ENCODE data around the gene BLOC1S4. TPM values are rescaled to one million over a fixed set of nuclear protein-coding genes. Genes with fewer than 3 reads are reported as not detected.

Gene BLOC1S4
- total RNA-seq, 2 donors from 2014 or later = 18.8 to 26.5 TPM

GRCh38 chr4:6727943-6728250 lies 11.9 kb downstream of the BLOC1S4 start:
- TF ChIP-seq, protein P1, sequence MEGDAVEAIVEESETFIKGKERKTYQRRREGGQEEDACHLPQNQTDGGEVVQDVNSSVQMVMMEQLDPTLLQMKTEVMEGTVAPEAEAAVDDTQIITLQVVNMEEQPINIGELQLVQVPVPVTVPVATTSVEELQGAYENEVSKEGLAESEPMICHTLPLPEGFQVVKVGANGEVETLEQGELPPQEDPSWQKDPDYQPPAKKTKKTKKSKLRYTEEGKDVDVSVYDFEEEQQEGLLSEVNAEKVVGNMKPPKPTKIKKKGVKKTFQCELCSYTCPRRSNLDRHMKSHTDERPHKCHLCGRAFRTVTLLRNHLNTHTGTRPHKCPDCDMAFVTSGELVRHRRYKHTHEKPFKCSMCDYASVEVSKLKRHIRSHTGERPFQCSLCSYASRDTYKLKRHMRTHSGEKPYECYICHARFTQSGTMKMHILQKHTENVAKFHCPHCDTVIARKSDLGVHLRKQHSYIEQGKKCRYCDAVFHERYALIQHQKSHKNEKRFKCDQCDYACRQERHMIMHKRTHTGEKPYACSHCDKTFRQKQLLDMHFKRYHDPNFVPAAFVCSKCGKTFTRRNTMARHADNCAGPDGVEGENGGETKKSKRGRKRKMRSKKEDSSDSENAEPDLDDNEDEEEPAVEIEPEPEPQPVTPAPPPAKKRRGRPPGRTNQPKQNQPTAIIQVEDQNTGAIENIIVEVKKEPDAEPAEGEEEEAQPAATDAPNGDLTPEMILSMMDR (conservative IDR thresholded peaks at IDR 0.05) = no peak
- no peaks in the 10 kb centered on the region for H3K36me3 ChIP-seq (ENCODE audit: control insufficient read depth, insufficient read depth, low read length)
- 79 to 82% methylated on average over 2 to 3 of the region's 3 CpGs for WGBS, 2 experiments (ENCODE audit: insufficient coverage in 1 of 2, insufficient read length in 1 of 2)
- no peaks in the 10 kb centered on the region for H3K4me1 ChIP-seq (ENCODE audit: control insufficient read depth, insufficient read depth, low read length)
- H3K27me3 Mint-ChIP-seq (ENCODE audit: insufficient read depth) = no peaks in the 10 kb centered on the region
- H3K27ac ChIP-seq (ENCODE audit: low read depth, low read length) = no peak overlapping the region
- H3K9me3 Mint-ChIP-seq = no peaks in the 10 kb centered on the region
- H3K9ac ChIP-seq (ENCODE audit: extremely low read depth, low read length, poor library complexity, severe bottlenecking) = no peak overlapping the region
- no peak for DNase-seq
- no peaks in the 10 kb centered on the region for H3K36me3 Mint-ChIP-seq (ENCODE audit: low read depth)
- H3K4me1 Mint-ChIP-seq = peaks cover 2% of the 10 kb centered on the region
- H3K4me3 Mint-ChIP-seq = no peak overlapping the region
- no peak overlapping the region for H3K27ac Mint-ChIP-seq
- H3K27me3 ChIP-seq (ENCODE audit: control insufficient read depth, insufficient read depth, low read length, poor library complexity, severe bottlenecking) = no peaks in the 10 kb centered on the region
- H3K4me3 ChIP-seq (ENCODE audit: low read length) = no peak overlapping the region
- H3K9me3 ChIP-seq (ENCODE audit: control insufficient read depth, low read length) = no peaks in the 10 kb centered on the region

GRCh38 chr4:6728320-6729029 lies 12.5 kb downstream of the BLOC1S4 start:
- no peaks in the 10 kb centered on the region for H3K27me3 ChIP-seq (ENCODE audit: control insufficient read depth, insufficient read depth, low read length, poor library complexity, severe bottlenecking)
- H3K9me3 Mint-ChIP-seq = no peaks in the 10 kb centered on the region
- H3K4me1 ChIP-seq (ENCODE audit: control insufficient read depth, insufficient read depth, low read length) = no peaks in the 10 kb centered on the region
- H3K9me3 ChIP-seq (ENCODE audit: control insufficient read depth, low read length) = no peaks in the 10 kb centered on the region
- H3K4me3 Mint-ChIP-seq = no peak overlapping the region
- no peak overlapping the region for H3K27ac Mint-ChIP-seq
- DNase-seq = no peak
- no peak overlapping the region for H3K9ac ChIP-seq (ENCODE audit: extremely low read depth, low read length, poor library complexity, severe bottlenecking)
- TF ChIP-seq, protein P1 (conservative IDR thresholded peaks at IDR 0.05) = no peak
- WGBS, 2 experiments (ENCODE audit: insufficient coverage in 1 of 2, insufficient read length in 1 of 2) = 92 to 98% methylated on average over 6 to 15 of the region's 15 CpGs
- no peak overlapping the region for H3K27ac ChIP-seq (ENCODE audit: low read depth, low read length)
- no peaks in the 10 kb centered on the region for H3K27me3 Mint-ChIP-seq (ENCODE audit: insufficient read depth)
- H3K36me3 ChIP-seq (ENCODE audit: control insufficient read depth, insufficient read depth, low read length) = no peaks in the 10 kb centered on the region
- H3K4me3 ChIP-seq (ENCODE audit: low read length) = no peak overlapping the region
- peaks cover 2% of the 10 kb centered on the region for H3K4me1 Mint-ChIP-seq
- H3K36me3 Mint-ChIP-seq (ENCODE audit: low read depth) = no peaks in the 10 kb centered on the region

DNA sequence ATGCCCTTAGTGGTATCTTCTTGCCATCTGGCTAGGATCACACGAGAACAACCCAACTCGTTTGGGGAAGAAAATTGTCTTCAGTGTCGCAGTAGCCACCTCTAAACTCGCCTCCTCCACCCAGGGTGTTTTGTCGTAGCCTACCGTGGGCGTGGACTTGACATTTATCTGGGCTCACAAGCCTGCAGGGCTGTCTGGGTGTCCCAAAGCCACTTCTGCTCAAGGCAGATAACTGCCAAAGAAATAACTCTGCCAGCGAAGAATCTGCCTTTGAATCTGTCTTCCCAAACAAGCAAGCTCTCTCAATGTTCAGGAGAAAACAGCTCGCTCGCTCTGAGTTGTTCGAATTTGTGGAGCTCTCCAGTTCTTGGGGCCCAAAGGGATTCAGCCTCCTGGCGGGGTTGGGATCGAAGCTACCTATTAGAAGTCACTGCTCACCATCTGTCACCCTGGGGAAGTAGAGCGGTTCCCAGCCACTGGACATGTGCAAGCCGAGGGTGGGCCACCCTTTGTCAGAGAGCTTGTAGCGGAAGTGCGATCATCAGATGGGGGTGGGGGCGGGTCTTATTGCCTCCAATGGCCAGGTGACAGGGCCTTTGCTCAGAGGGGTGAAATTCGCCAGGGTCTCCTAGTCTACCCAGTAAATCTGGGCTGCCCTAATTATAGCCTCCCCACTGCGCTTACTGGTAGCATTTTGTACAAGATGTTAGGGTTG lies 14.8 kb downstream of the BLOC1S4 start:
- H3K4me3 Mint-ChIP-seq = no peak overlapping the region
- DNase-seq = no peak
- WGBS, 2 experiments (ENCODE audit: insufficient coverage in 1 of 2, insufficient read length in 1 of 2) = 87 to 91% methylated on average over 8 to 20 of the region's 20 CpGs
- no peaks in the 10 kb centered on the region for H3K4me1 ChIP-seq (ENCODE audit: control insufficient read depth, insufficient read depth, low read length)
- peaks cover 2% of the 10 kb centered on the region for H3K4me1 Mint-ChIP-seq
- H3K36me3 Mint-ChIP-seq (ENCODE audit: low read depth) = no peaks in the 10 kb centered on the region
- H3K27ac Mint-ChIP-seq = no peak overlapping the region
- H3K9me3 ChIP-seq (ENCODE audit: control insufficient read depth, low read length) = no peaks in the 10 kb centered on the region
- TF ChIP-seq, protein P1 (conservative IDR thresholded peaks at IDR 0.05) = no peak
- no peak overlapping the region for H3K9ac ChIP-seq (ENCODE audit: extremely low read depth, low read length, poor library complexity, severe bottlenecking)
- H3K9me3 Mint-ChIP-seq = no peaks in the 10 kb centered on the region
- no peaks in the 10 kb centered on the region for H3K36me3 ChIP-seq (ENCODE audit: control insufficient read depth, insufficient read depth, low read length)
- peaks cover 4% of the 10 kb centered on the region for H3K27me3 Mint-ChIP-seq (ENCODE audit: insufficient read depth)
- no peak overlapping the region for H3K4me3 ChIP-seq (ENCODE audit: low read length)
- H3K27me3 ChIP-seq (ENCODE audit: control insufficient read depth, insufficient read depth, low read length, poor library complexity, severe bottlenecking) = no peaks in the 10 kb centered on the region
- no peak overlapping the region for H3K27ac ChIP-seq (ENCODE audit: low read depth, low read length)

Measured in endodermal cell (in vitro differentiated cells).